ENCODE data around the gene CIT.

The CIT gene

DNA sequence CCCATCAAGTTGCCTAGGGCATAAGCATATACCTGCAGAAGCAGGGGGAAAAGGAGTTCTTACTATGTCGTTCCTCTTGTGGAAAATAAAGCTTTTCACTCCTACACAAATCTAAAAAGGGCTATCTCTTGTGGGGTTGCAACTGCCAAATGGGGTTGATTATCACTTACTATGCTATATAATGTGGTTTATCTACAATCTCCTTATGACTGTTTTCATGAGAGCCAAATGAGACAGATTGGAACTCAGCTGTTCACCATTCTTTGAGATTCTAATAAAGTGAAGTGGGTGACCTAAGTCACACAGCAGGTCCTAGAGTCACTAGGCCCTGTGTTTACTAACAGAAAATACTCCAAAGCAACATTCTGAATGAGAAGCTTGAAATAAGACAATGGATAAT lies 47.7 kb downstream of the CIT start:
- Histone ChIP-seq H3K36me3 (peaks cover 31% of the 10 kb centered on the region), H3K4me1 (no peaks in the 10 kb centered on the region), H3K27me3 (no peaks in the 10 kb centered on the region), H3K4me3 (ENCODE audit: low read depth, low read length) (no peak overlapping the region), H3K9me3 (no peaks in the 10 kb centered on the region)
- DNase-seq = no peak
- TF ChIP-seq, protein P1, sequence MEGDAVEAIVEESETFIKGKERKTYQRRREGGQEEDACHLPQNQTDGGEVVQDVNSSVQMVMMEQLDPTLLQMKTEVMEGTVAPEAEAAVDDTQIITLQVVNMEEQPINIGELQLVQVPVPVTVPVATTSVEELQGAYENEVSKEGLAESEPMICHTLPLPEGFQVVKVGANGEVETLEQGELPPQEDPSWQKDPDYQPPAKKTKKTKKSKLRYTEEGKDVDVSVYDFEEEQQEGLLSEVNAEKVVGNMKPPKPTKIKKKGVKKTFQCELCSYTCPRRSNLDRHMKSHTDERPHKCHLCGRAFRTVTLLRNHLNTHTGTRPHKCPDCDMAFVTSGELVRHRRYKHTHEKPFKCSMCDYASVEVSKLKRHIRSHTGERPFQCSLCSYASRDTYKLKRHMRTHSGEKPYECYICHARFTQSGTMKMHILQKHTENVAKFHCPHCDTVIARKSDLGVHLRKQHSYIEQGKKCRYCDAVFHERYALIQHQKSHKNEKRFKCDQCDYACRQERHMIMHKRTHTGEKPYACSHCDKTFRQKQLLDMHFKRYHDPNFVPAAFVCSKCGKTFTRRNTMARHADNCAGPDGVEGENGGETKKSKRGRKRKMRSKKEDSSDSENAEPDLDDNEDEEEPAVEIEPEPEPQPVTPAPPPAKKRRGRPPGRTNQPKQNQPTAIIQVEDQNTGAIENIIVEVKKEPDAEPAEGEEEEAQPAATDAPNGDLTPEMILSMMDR (IDR thresholded peaks at IDR 0.05; ENCODE audit: low read depth, low read length) = no peak

DNA sequence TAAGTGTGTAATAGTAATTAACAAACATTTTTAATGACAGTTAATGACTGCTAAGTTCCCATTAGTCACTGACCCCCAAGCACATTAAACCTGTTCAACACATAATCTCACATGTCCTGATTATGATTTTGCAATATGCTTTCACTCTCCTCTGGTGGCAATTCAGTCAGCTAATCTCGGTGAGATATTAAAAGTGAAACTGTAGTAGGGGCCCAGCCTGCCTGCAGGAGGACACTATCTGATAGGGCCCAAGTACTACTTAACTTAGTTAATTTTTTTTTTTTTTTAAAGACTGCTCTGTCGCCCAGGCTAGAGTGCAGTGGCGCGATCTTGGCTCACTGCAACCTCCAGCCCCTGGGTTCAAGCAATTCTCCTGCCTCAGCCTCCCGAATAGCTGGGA lies 48.8 kb downstream of the CIT start:
- H3K36me3 ChIP-seq = peaks cover 25% of the 10 kb centered on the region
- no peaks in the 10 kb centered on the region for H3K9me3 ChIP-seq
- TF ChIP-seq, protein P1 (IDR thresholded peaks at IDR 0.05; ENCODE audit: low read depth, low read length) = no peak
- H3K4me1 ChIP-seq = no peaks in the 10 kb centered on the region
- no peak overlapping the region for H3K4me3 ChIP-seq (ENCODE audit: low read depth, low read length)
- no peak for DNase-seq
- no peaks in the 10 kb centered on the region for H3K27me3 ChIP-seq

DNA sequence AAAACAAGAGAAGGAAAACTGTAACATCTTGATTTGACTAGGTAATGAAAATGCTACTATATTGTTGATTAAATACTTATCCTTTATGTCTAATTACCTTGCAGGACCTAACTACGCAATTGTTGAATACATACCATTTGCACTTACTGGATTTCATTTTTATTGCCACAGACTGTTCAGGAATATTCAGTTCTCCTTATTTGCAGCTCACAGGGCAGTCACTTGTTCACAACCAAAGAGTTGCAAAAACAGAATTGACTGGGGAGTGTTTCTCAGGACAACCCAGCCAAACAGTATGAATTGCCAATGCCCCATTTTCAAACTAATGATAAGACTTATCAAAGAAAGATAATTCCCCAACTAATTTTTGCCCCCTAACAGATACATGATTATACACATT lies 49.4 kb downstream of the CIT start:
- Histone ChIP-seq H3K36me3 (peaks cover 20% of the 10 kb centered on the region), H3K4me3 (ENCODE audit: low read depth, low read length) (no peak overlapping the region), H3K27me3 (no peaks in the 10 kb centered on the region), H3K9me3 (no peaks in the 10 kb centered on the region), H3K4me1 (no peaks in the 10 kb centered on the region)
- DNase-seq = no peak
- TF ChIP-seq, protein P1 (IDR thresholded peaks at IDR 0.05; ENCODE audit: low read depth, low read length) = no peak

DNA sequence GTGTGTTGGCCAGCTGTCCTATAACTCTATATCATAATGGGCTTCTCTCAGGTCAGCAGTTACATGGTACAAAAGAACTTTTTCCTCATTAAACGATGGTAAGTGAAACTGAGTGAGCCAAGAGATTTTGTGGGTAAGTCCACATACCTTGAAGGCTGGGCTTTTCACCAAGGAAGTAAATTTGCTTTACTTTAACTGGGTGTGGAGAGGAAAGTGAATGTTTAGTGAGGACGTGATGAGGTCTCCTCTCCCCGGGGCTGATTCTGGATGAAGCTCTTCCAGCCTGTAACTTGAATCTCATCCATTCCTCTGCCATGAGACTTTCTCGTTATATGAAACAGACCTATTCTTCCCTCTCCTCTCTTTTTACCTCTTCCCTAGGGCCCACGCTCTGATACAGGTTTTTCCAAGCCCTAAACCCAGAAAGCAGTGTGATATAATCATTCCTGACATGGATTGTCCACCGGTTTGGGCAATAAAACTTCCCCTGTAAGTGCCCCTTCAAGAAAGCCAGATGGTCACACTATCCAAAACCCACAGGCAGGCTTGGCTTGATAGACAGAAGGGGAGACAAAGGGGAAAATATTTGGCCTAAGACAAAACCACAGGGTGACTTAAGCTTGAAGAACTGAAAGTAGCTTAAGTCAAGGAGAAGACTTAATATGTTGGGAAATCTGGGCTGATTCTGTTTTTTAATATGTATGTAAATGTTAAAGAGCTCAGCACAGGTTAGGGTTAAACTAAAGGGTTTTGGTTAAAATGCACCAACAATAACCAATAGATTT lies 50.3 kb downstream of the CIT start:
- no peaks in the 10 kb centered on the region for H3K4me1 ChIP-seq

DNA sequence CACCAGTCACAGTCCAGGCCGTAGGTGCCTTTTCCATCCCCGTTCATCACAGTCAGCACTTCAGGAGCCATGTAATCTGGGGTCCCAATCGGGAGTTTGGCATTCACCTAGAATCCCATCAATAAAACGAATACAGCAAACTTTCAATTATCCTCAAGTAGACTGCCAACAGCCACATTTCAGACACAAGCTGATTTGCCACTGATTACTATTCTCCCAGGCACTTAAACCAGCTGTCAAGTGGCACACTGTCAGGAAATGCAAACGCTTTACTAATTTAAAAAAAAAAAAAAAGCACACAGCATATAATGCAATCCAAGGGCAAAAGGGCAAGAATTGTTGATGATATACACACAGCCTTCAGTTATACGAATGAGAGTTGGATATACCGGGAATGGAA lies 51.9 kb downstream of the CIT start:
- H3K4me1 ChIP-seq = no peaks in the 10 kb centered on the region
- no peak for DNase-seq
- TF ChIP-seq, protein P1 (IDR thresholded peaks at IDR 0.05; ENCODE audit: low read depth, low read length) = no peak
- H3K36me3 ChIP-seq = peaks cover 17% of the 10 kb centered on the region
- no peaks in the 10 kb centered on the region for H3K27me3 ChIP-seq
- no peak overlapping the region for H3K4me3 ChIP-seq (ENCODE audit: low read depth, low read length)
- no peaks in the 10 kb centered on the region for H3K9me3 ChIP-seq

More for the DNA sequence above, 50.3 kb downstream of the CIT start:
- TF ChIP-seq, protein P1 (IDR thresholded peaks at IDR 0.05; ENCODE audit: low read depth, low read length) = no peak
- DNase-seq = no peak
- peaks cover 17% of the 10 kb centered on the region for H3K36me3 ChIP-seq
- H3K9me3 ChIP-seq = no peaks in the 10 kb centered on the region
- H3K27me3 ChIP-seq = no peaks in the 10 kb centered on the region
- H3K4me3 ChIP-seq (ENCODE audit: low read depth, low read length) = no peak overlapping the region

DNA sequence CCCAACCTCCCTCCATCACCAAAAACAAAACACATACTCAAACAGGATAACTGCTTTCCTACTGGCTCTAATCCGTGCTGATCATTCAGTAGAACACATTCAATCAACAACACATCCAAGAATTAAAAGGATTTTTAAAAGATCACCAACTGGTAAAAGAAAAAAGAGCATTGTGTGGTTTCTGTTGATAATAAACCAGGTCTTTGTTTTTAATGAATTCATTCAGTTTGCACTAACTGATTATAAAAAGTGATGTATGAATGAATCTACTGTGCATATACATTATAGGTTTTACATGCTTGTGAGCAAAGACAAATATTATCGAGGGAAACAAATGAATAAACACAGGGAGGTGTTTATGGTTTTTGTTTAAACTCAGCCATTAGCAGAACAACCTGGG lies 55.1 kb downstream of the CIT start:
- no peak for DNase-seq
- TF ChIP-seq, protein P1 (IDR thresholded peaks at IDR 0.05; ENCODE audit: low read depth, low read length) = no peak

More for the DNA sequence above, 55.1 kb downstream of the CIT start:
- Histone ChIP-seq H3K9me3 (no peaks in the 10 kb centered on the region), H3K36me3 (peaks cover 18% of the 10 kb centered on the region), H3K4me1 (no peaks in the 10 kb centered on the region), H3K4me3 (ENCODE audit: low read depth, low read length) (no peak overlapping the region), H3K27me3 (no peaks in the 10 kb centered on the region)
